Measurements from ENCODE around the gene B4GALT6.

DNA sequence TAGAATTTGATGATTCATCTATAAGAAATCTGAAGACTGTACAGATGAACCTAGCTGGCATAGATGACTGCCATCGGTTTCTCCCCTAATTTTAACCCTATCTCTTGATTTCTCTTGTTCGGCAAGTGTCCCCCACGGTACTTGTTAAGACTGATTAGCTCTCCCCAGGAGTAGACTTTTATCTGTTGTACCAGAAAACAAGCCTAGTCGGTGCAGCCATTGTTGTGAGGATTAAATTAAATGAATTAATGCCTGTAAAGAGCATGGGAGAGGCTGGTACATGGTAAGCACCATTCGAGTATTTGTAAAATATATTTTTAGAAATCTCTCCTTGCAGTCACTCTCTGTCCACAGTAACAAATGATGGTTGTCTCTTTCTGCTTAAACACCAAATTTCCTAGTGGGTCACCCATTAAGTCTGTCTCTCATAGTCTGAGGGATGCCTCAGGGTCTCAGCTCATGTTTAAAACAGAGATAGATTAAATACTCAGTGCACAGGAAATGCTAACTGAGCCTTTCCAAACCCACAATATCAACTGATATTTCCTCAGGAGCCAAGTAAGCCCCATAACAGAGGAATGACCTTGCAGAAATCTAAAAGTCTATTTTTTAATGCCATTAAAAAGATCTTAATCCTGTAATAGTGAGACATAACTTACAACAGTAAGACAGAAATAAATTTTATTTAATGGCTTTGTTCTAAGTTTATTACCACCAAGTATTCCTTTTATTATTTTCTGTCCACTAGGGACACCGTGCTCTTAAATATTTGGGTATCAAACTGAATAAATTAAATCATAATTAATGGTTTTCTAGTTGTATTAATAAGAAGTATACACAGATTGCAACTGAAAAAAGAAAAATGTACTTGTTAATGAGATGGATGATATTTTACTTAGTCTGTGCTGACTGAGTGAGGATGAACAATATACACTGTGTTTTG lies 2.9 kb upstream of the B4GALT6 start:
- no peak for TF ChIP-seq POLR2A (IDR thresholded peaks at IDR 0.05; ENCODE audit: low read depth, low read length)
- TF ChIP-seq POLR2AphosphoS5 (IDR thresholded peaks at IDR 0.05; ENCODE audit: low read depth, low read length), result no peak
- no peak for TF ChIP-seq TAF1 (IDR thresholded peaks at IDR 0.05; ENCODE audit: borderline replicate concordance, low read depth, low read length)

Measured in GM12892 (cell line).